Neuronal stem cell (in vitro differentiated cells): ENCODE data around the gene DCPS.

Experiments
- DNase-seq: peaks from one replicate; pipeline ENCODE4 v3.0.0-alpha.2; 2013; ENCODE audit warnings: low spot score
- H2AFZ ChIP-seq: one replicate; pipeline ENCODE4 v1.6.1; 2013; ENCODE audit warnings: mild to moderate bottlenecking, low read length, inconsistent platforms
- H2AK5ac ChIP-seq: 2 replicates; pipeline ENCODE4 v1.6.1; 2013; ENCODE audit warnings: low read depth, mild to moderate bottlenecking, inconsistent platforms, low read length, moderate library complexity, mixed read lengths
- H2BK120ac ChIP-seq: 2 replicates; pipeline ENCODE4 v1.6.1; 2013; ENCODE audit warnings: low read depth, mild to moderate bottlenecking, inconsistent platforms, low read length, moderate library complexity, mixed read lengths
- H2BK12ac ChIP-seq: one replicate; pipeline ENCODE4 v1.6.1; 2013; ENCODE audit warnings: low read length, inconsistent platforms
- H2BK15ac ChIP-seq: 2 replicates; pipeline ENCODE4 v1.6.1; 2013; ENCODE audit warnings: mild to moderate bottlenecking, low read length, inconsistent platforms, mixed read lengths
- H2BK5ac ChIP-seq: one replicate; pipeline ENCODE4 v1.6.1; 2013; ENCODE audit warnings: inconsistent platforms, mild to moderate bottlenecking, low read length, moderate library complexity
- H3K14ac ChIP-seq: one replicate; pipeline ENCODE4 v1.6.1; 2013; ENCODE audit warnings: low read length, inconsistent platforms
- H3K18ac ChIP-seq: 2 replicates; pipeline ENCODE4 v1.6.1; 2013; ENCODE audit warnings: low read length, inconsistent platforms
- H3K23ac ChIP-seq: 2 replicates; pipeline ENCODE4 v1.6.1; 2013; ENCODE audit warnings: low read depth, mild to moderate bottlenecking, mixed read lengths, low read length, inconsistent platforms; ENCODE audit not compliant: poor library complexity
- H3K27ac ChIP-seq: replicated peaks from 3 replicates; pipeline ENCODE4 v1.5.1; 2013; ENCODE audit warnings: low read length, inconsistent platforms
- H3K27me3 ChIP-seq, 3 experiments: 2 replicates each; pipeline ENCODE4 v1.6.1; 2013; ENCODE audit warnings: low read length in 3 of 3, mild to moderate bottlenecking in 2 of 3, inconsistent platforms in 1 of 3, low read depth in 1 of 3, mixed read lengths in 1 of 3, moderate library complexity in 1 of 3; ENCODE audit not compliant: control insufficient read depth in 3 of 3, insufficient read depth in 3 of 3
- H3K36me3 ChIP-seq, 2 donors: replicated peaks in 1 of 2; 2 replicates each; pipeline ENCODE4 v1.6.1; 2013; ENCODE audit warnings: low read length in 2 of 2; ENCODE audit not compliant: control insufficient read depth in 2 of 2, insufficient read depth in 2 of 2
- H3K4ac ChIP-seq: 2 replicates; pipeline ENCODE4 v1.6.1; 2013; ENCODE audit warnings: inconsistent platforms, mild to moderate bottlenecking, low read length, moderate library complexity
- H3K4me1 ChIP-seq, 2 donors: 1 replicate in 1 of 2; 2 replicates in 1 of 2; pipeline ENCODE4 v1.6.1; 2013; ENCODE audit warnings: low read length in 2 of 2, low read depth in 1 of 2; ENCODE audit not compliant: control insufficient read depth in 2 of 2, insufficient read depth in 1 of 2
- H3K4me2 ChIP-seq: one replicate; pipeline ENCODE4 v1.6.1; 2013; ENCODE audit warnings: mild to moderate bottlenecking, low read length, inconsistent platforms; ENCODE audit not compliant: insufficient read depth, poor library complexity, severe bottlenecking
- H3K4me3 ChIP-seq, 2 donors: 2 replicates each; pipeline ENCODE4 v1.5.1; 2013; ENCODE audit warnings: low read length in 2 of 2, mild to moderate bottlenecking in 2 of 2, inconsistent platforms in 1 of 2, moderate library complexity in 1 of 2
- H3K79me1 ChIP-seq: one replicate; pipeline ENCODE4 v1.6.1; 2013; ENCODE audit warnings: low read depth, mild to moderate bottlenecking, inconsistent platforms, low read length, moderate library complexity
- H3K9ac ChIP-seq: one replicate; pipeline ENCODE4 v1.6.1; 2013; ENCODE audit warnings: mild to moderate bottlenecking, low read depth, low read length, inconsistent platforms; ENCODE audit not compliant: poor library complexity
- H3K9me3 ChIP-seq, 2 donors: replicated peaks in 1 of 2; 2 replicates each; pipeline versions ENCODE3 to v1.6.1; 2013; ENCODE audit warnings: low read length in 2 of 2, mild to moderate bottlenecking in 2 of 2, inconsistent platforms in 1 of 2, low read depth in 1 of 2, mixed read lengths in 1 of 2, moderate library complexity in 1 of 2; ENCODE audit not compliant: control insufficient read depth in 2 of 2, insufficient read depth in 1 of 2
- H4K8ac ChIP-seq: one replicate; pipeline ENCODE4 v1.6.1; 2013; ENCODE audit warnings: low read depth, mild to moderate bottlenecking, inconsistent platforms, low read length, moderate library complexity
- H4K91ac ChIP-seq: one replicate; pipeline ENCODE4 v1.6.1; 2013; ENCODE audit warnings: low read length, low read depth, mild to moderate bottlenecking, inconsistent platforms; ENCODE audit not compliant: poor library complexity
- WGBS, 2 donors: extraction: QIAGEN DNeasy Blood & Tissue Kit; methylation state at CpG; one replicate each; pipeline ENCODE4 v1.1.7; 2013; ENCODE audit warnings: missing lambda C conversion rate in 2 of 2, mixed read lengths in 1 of 2; ENCODE audit not compliant: insufficient read length in 2 of 2, insufficient replicate concordance in 1 of 2; ENCODE audit errors: extremely low coverage in 2 of 2; 5-methylcytosine and 5-hydroxymethylcytosine counted together

DCPS gene

GRCh38 chr11:126281245-126281644 lies 22.6 kb upstream of the DCPS start:
- H4K91ac ChIP-seq, result no peak overlapping the region
- no peak overlapping the region for H3K27ac ChIP-seq
- H2BK15ac ChIP-seq, result no peak overlapping the region
- no peak overlapping the region for H4K8ac ChIP-seq
- peaks cover 0 to 2% (median 0%) of the 10 kb centered on the region in 3 experiments for H3K27me3 ChIP-seq
- no peak overlapping the region for H3K4me3 ChIP-seq
- peak overlapping the region; percentile 37 for H3K23ac ChIP-seq
- no peak overlapping the region for H2BK120ac ChIP-seq
- H3K36me3 ChIP-seq, result peaks cover 11 to 29% of the 10 kb centered on the region in 2 donors
- no CpG with 5 or more reads among the region's 6 CpGs for WGBS, 2 donors
- H2BK12ac ChIP-seq, result no peak overlapping the region
- DNase-seq, result no peak
- H2AK5ac ChIP-seq, result no peak overlapping the region
- no peak overlapping the region for H2BK5ac ChIP-seq
- H3K18ac ChIP-seq, result no peak overlapping the region
- H3K9me3 ChIP-seq, result no peaks in the 10 kb centered on the region
- peaks cover 5 to 7% of the 10 kb centered on the region in 2 donors for H3K4me1 ChIP-seq
- H3K9ac ChIP-seq, result peak overlapping the region; percentile 24
- H3K4me2 ChIP-seq, result no peak overlapping the region
- H2AFZ ChIP-seq, result no peak overlapping the region
- H3K14ac ChIP-seq, result no peak overlapping the region
- no peak overlapping the region for H3K4ac ChIP-seq
- no peaks in the 10 kb centered on the region for H3K79me1 ChIP-seq

GRCh38 chr11:126281666-126282175 lies 22.1 kb upstream of the DCPS start:
- Histone ChIP-seq H3K4ac (no peak overlapping the region), H3K18ac (no peak overlapping the region), H3K23ac (no peak overlapping the region), H3K27me3 (peaks cover 0 to 2% (median 0%) of the 10 kb centered on the region in 3 experiments), H4K8ac (no peak overlapping the region), H2AK5ac (no peak overlapping the region), H3K14ac (no peak overlapping the region), H2AFZ (peak overlapping the region; percentile 98), H2BK15ac (no peak overlapping the region), H3K27ac (no peak overlapping the region), H4K91ac (no peak overlapping the region), H3K9me3 (no peaks in the 10 kb centered on the region), H2BK5ac (no peak overlapping the region), H3K4me2 (no peak overlapping the region), H3K4me3 (peak overlapping the region in 1 of 2 donors; percentile 81), H2BK12ac (no peak overlapping the region), H3K9ac (no peak overlapping the region), H3K4me1 (peaks cover 5 to 7% of the 10 kb centered on the region in 2 donors), H3K36me3 (peaks cover 11 to 26% of the 10 kb centered on the region in 2 donors), H3K79me1 (no peaks in the 10 kb centered on the region), H2BK120ac (no peak overlapping the region)
- WGBS, 2 donors, result no CpG with 5 or more reads among the region's 10 CpGs
- DNase-seq, result no peak

- H3K27me3 ChIP-seq, result peaks cover 0 to 2% (median 0%) of the 10 kb centered on the region in 3 experiments
- H3K9me3 ChIP-seq, result no peaks in the 10 kb centered on the region
- H3K4me2 ChIP-seq, result peak overlapping the region; percentile 97
- no peak overlapping the region for H4K8ac ChIP-seq
- H3K23ac ChIP-seq, result no peak overlapping the region
- H2BK12ac ChIP-seq, result no peak overlapping the region
- H2BK120ac ChIP-seq, result no peak overlapping the region
- H2BK15ac ChIP-seq, result no peak overlapping the region
- H3K4ac ChIP-seq, result no peak overlapping the region
- H3K18ac ChIP-seq, result peak overlapping the region; percentile 1
- no peak overlapping the region for H3K27ac ChIP-seq
- no peak for DNase-seq
- peaks cover 6 to 20% of the 10 kb centered on the region in 2 donors for H3K36me3 ChIP-seq
- H2BK5ac ChIP-seq, result peak overlapping the region; percentile 76
- H3K4me3 ChIP-seq, result peak overlapping the region; percentile 81 to 86
- no peak overlapping the region for H3K9ac ChIP-seq
- H2AFZ ChIP-seq, result peak overlapping the region; percentile 98
- H3K79me1 ChIP-seq, result no peaks in the 10 kb centered on the region
- no CpG with 5 or more reads among the region's 15 CpGs for WGBS, 2 donors
- H4K91ac ChIP-seq, result no peak overlapping the region
- no peak overlapping the region for H3K14ac ChIP-seq
- H3K4me1 ChIP-seq, result peaks cover 5 to 7% of the 10 kb centered on the region in 2 donors
- no peak overlapping the region for H2AK5ac ChIP-seq
Observed at GRCh38 chr11:126282361-126282735, 21.5 kb upstream of the DCPS start.

- Histone ChIP-seq H3K9me3 (no peaks in the 10 kb centered on the region), H3K27ac (no peak within 1 kb of the TSS), H3K9ac (peak within 1 kb of the TSS; percentile 95), H3K18ac (peak within 1 kb of the TSS; percentile 97), H2AFZ (peak within 1 kb of the TSS; percentile 98), H3K4me1 (peaks cover 5 to 7% of the 10 kb centered on the region in 2 donors), H2BK120ac (peak within 1 kb of the TSS; percentile 21), H3K4me2 (peak within 1 kb of the TSS; percentile 97), H4K91ac (no peak within 1 kb of the TSS), H3K4me3 (peak within 1 kb of the TSS; percentile 81 to 86), H2BK12ac (no peak within 1 kb of the TSS), H2BK15ac (peak within 1 kb of the TSS; percentile 62), H3K14ac (no peak within 1 kb of the TSS), H2AK5ac (no peak within 1 kb of the TSS), H3K36me3 (peaks cover 2 to 14% of the 10 kb centered on the region in 2 donors), H3K23ac (peak within 1 kb of the TSS; percentile 94), H3K79me1 (no peaks in the 10 kb centered on the region), H3K4ac (no peak within 1 kb of the TSS), H2BK5ac (peak within 1 kb of the TSS; percentile 76), H3K27me3 (peaks cover 0 to 2% (median 0%) of the 10 kb centered on the region in 3 experiments), H4K8ac (no peak within 1 kb of the TSS)
- WGBS, 2 donors, result no CpG with 5 or more reads among the region's 82 CpGs
- no peak for DNase-seq
Observed at GRCh38 chr11:126282736-126283591, 20.9 kb upstream of the DCPS start, which contains the start of gene TIRAP. Gene TIRAP (plus strand): TSS chr11:126283093. CDS start chr11:126290895, 7,802 bp downstream.
